NCI-H1105 (cell line): ENCODE measurements around the gene VGF.
"Not testable (repeated sequence)": the region's sequence is repeated elsewhere in the genome, so short reads cannot be mapped to it uniquely, and the experiment has no call there.

Experiments
- DNase-seq: peaks from one replicate; lab custom pipeline; 2025; lab: John Stamatoyannopoulos, UW

VGF gene

DNA sequence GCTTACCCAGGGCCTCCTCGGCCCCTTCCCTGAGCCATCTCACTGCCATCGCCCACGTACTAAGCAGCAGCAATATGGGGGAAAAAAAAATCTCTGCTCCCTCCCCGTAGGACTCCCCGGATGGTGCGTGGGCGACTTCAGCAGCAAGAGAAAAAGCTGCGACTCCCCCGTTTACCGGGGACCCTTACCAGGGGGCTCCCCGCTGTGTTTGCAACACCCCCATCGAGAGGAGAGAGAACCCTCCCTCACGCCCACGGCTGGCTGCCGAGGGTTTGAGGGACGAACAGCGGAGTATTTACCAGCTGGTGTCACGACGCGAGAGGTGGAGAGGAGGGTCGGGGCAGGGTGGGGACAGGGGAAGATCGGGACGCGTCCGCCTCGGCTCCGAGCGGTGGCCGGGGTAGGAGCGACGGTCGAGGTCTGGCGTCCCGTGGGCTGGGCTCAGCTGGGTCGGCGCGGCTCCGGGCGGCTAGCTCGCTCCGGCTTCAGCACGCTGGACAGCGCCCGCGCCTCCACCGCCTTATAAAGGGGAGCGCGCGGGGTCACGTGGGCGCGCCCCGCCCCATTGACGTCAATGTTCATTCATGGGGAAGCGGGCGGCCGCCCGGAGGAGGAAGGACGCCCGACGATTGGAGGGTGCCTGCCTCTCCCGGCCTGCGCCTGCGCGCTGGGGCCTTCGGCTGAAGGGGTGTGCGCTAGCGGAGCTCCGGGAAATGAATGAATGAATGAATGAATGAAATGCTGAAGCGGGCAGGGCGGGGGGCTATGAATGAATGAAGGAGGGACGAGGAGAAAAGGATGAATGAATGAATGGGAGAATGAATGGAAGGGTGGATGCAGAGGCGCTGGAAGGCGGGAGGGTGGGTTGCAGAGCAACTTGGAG is at the start of gene VGF:
Gene VGF (minus strand): TSS at position 495 of the 883 bp plus-strand sequence. CDS start 726 bp downstream, outside the sequence.
- peak; percentile 93 for DNase-seq

DNA sequence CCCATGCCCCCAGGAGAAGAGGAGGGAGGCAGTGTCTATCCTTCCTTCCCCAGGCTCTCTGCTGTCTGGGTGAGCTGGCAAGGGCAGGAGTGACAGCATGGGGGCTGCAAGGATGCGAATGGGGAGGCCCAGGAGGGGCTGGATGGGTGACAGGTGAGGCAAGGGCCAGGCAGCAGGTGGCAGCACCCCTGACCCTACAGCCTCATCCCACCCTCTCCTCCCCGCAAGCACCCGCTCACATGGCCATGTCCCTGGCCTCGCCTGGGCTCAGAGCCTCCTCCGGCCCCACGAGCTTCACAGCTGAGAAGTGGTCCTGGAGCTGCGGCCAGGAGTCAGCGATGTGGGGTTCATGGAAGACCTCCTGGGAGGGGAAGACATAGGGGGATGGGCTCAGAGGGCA is 46.6 kb upstream of the VGF start:
- no peak for DNase-seq

DNA sequence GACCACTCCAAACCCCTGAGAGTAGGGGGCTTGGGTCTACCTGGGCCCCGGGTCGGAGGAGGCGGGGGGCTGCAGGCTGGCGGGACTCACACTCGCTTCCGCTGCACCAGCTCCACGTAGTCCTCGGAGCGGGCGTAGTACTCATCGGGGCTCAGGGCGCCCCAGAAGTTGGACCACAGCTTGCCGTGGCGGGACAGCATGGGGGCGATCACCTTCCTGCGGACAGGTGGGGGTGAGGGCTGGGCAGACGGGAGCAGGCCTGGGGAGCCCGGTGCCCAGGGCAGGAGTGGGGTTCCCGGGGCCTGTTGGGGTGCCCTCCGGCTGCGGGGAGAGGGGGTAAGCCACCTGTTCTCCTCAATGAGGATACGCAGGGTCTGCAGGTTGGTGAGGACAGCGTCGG is 46.1 kb upstream of the VGF start:
- DNase-seq, result no peak

DNA sequence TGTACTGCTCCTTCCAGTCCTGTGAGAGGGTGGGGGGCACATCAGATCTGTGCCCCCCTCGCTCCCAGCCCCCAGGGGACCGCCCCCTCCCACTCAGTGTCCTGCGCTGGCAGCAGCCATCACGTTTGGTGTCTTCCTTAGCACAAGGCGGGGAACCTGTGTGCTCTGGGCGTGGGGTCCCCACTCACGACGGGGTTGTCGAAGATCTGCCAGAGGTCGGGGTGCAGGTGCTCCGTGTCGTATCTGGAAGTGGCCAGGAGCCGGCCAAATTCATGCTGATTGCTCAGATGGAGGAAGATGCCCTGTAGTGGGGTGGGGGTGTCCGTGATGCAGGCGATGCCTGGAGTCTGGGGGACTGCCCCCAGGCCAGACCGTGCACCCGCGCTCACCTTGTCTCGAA is 44.8 kb upstream of the VGF start:
- no peak for DNase-seq

DNA sequence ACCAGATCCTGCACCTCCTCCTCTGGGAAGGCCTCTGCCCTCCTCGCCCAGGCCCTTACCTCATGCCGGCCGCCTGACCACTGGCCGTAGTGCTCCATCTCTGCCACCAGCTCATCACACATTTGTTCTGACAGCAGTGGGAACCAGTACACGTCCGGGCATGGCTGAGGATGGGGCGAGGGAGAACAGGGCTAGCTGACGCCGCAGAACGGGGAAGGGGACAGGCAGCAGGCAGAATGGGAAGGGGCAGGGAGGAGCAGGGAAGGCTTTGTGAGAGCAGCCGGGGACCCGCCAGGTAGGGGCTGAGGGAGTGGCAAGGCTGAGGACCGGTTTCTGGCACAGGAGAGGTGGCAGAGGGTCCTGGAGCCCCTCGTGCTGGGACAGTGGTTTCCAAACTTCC is 43.4 kb upstream of the VGF start:
- no peak for DNase-seq

DNA sequence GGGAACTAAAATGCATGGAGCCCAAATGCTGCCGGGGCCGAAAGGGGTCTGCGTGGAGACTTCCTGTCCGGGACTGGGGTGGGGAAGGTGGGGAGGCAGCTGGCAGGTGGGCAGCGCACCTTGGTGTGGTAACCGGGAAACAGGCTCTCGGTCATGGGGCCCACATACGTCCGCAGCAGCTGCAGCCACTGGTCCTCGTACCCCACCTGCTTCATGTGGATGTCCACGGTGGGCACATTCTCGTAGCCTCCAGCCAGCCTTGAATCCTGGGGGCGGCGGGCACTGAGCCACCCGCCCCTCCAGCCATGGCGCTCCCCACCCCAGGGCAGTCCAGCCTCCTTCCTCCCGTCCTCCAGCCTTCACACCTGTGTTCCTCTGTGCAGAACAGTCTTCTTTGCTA is 42.1 kb upstream of the VGF start:
- DNase-seq, result no peak

DNA sequence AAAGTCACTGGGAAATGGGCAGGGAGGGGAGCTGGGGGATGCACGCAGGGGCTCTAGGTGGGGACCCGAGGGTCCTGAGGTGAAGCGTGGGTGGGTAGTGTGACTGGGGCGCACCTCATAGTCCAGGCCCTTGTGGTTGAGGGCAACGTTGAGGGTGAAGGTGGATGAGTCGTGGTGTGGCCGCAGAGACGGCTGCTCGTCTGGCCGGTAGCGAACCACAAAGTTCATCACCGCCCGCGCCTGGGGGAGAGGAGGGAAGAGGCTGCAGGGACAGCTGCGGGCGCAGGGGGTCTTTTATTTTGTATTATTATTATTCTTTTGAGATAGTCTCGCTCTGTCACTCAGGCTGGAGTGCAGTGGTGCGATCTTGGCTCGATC is 41.3 kb upstream of the VGF start:
- DNase-seq, result no peak

DNA sequence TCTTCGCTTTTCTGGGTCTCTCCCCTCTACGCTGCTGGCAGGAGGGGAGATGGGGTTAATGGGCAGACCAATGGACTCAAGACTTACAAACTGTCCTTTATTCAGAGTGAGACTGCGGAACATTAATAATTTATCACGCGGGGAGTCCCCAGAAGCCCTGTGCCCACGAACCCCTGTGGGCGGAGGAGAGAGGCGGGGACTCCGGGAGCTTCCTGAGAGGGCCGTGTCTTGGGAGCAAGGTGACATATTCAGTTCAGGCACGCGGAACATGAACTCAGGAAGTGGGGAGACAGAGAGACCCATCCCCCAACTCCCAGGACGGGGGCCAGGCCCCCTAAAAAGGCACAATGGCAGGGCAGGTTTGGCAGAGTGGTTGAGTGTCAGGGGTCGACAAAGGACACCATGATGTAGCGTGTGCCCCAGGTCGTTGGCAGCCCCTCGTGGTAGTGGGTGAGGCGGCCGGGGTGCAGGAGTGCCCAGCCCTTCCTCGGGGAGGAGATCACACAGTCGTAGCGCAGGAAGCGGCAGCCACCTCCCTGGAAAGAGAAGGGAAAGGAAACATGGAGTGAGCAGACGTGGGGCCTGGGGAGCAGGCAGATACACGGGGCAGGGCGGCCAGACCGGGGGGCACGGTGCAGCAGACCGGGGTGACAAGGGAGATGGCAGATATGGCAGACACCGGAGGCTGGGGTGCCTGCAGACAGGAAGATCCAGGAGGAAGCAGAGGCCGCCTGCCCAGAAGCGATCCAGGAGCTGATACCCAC is 40.7 kb upstream of the VGF start:
- DNase-seq, result no peak

DNA sequence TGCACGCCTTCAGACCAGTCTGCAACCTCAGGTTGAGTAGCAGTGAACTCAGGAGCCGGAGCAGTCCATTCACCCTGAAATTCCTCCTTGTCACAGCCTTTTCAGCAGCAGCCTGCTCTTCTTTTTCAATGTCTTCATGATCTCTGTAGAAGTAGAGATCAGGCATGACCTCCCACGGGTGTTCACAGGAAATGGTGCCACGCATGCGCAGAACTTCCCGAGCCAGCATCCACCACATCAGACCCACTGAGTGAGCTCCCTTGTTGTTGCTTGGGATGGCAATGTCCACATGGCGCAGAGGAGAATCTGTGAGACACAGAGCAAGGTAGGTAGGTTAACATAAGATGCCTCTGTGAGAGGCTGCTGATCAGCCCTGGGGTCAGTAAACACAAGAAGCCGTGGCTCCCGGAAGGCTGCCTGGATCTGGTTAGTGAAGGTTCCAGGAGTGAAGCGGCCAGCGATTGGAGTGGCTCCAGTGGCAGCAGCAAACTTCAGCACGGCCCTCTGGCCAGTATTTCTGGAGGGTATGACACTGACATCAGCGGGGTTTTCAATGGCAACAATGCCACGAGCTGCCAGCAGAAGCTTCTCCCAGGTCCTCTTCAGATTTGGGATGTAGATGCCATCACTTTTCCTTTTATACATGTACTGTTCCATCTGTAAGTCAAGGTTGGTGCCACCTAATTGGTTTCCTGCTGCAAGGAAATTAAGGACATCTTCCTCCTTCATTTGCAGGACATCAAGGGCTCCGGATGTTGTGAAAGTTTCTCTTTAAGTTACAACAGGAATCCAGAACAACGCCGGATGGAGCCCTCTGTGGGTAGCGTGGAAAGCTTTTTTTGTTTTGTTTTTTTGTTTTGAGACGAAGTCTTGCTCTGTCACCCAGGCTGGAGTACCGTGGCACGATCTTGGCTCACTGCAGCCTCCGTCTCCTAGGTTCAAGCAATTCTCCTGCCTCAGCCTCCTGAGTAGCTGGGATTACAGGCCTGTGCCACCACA is 38.7 kb upstream of the VGF start:
- not testable (repeated sequence) for DNase-seq

DNA sequence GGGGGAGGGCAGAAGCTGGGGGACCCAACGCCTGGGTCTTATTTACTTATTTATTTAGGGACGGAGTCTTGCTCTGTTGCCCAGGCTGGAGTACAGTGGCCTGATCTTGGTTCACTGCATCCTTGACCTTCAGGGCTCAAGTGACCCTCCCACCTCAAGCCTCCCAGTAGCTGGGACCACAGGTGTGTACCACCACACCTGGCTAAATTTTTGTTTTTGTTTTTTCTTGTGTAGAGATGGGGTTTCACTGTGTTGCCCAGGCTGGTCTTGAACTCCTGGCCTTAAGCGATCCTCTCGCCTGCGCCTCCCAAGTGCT is 37.2 kb upstream of the VGF start:
- no peak for DNase-seq

DNA sequence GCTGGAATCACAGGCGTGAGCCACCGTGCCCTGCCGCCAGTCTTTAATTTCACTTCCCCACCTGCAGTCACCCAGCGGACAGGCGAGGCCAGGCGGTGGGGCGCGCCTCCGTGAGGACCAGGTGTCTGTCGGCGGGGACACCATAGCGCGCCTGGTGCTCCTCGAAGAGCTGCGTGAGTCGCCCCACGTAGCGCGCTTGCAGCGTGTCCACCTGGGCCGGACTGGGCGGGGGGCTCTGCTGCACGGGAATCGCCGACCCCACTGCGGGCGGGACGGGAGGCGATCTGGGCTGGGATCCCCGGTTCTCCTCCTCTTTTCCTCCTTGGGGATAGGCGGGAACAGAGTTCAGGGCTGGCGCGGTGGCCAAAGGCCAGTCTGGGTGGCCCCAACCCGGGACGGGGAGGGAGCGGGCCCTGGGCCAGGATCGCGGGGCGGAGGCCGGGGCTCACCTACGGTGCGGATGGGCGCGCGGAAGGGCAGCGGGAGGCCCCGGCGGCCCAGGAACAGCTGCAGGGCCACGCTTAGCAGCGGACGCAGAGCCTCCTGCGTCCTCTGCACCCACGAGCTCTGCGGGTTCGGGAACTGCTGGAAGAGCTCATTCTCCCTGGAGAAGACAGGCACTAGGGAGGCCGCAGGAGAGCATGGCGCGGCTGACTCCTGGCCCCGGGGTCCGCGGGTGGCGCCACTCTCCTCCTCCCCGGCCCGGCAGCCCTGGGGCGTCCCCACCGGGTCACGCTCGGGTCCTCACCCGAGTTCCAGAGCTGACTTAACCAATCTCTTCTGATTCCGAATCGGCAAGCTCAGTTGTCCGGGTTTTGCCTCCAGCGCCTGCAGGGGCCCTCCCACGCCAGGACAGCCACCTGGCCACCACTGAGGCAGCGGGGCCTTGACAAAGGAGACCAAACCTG is 36.6 kb upstream of the VGF start:
- DNase-seq, result no peak

DNA sequence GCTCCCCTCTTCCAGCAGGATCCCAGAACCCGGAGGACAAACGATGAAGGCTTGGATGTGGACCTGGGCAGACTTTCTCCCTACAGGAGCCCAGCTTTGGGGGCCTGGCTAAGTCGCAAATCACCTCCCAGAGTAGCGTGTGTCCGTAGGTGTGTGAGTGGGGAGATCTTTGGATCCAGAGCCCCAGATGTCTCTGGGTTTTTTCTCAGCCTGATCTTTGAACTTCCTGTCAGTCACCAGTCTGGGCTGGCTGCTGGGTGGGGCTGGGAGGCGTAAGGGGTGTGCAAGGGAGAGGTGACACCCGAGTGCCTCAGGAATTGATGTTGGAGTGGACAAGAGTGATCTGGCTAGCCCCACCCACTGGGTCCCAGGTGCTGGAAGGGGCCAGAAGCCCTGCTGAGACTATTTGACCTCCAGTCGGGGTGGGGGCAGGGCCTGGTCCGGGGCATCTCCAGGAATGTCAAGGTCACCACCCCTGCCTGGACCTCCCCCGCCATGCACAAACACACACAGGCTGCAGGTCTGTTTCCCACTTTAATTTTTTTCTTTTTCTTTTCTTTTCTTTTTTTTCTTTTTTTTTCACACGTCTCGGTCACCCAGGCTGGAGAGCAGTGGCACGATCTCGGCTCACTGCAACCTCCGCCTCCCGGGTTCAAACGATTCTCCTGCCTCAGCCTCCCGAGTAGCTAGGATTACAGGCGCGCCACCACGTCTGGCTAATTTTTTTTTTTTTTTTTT is 35.7 kb upstream of the VGF start, which contains the start of gene MOGAT3:
Gene MOGAT3 (minus strand): TSS at position 175 of the 738 bp plus-strand sequence. CDS start 182 bp downstream, outside the sequence.
- no peak for DNase-seq

DNA sequence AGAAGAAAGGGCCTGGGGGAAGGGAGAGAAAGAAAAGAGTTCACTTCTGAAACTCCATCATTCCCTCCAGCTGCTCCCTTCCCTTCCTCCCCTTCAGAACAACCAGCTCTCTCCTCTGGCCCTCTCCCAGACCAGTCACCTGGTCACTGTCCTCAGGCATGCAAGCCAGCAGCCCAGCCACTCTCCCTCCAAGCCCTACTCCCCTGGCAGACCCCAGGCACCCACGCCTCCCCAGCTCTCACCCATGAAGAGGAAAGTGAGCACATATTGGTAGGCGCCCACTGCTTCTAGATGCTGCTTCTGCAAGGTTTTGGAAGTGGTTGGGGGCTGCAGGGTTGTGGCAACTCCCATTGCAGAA is 35.1 kb upstream of the VGF start:
- DNase-seq, result no peak

DNA sequence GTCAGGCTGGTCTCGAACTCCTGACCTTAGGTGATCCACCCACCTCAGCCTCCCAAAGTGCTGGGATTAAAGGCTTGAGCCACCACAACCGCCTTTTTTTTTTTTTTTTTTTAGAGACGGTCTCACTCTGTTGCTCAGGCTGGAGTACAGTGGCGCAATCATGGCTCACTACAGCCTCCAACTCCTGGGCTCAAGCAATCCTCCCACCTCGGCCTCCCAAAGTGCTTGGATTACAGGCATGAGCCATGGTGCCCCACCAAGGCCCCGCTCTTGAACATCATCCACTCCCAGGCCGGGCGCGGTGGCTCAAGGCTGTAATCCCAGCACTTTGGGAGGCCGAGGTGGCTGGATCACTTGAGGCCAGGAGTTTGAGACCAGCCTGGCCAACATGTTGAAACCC is 34.2 kb upstream of the VGF start:
- not testable (repeated sequence) for DNase-seq

DNA sequence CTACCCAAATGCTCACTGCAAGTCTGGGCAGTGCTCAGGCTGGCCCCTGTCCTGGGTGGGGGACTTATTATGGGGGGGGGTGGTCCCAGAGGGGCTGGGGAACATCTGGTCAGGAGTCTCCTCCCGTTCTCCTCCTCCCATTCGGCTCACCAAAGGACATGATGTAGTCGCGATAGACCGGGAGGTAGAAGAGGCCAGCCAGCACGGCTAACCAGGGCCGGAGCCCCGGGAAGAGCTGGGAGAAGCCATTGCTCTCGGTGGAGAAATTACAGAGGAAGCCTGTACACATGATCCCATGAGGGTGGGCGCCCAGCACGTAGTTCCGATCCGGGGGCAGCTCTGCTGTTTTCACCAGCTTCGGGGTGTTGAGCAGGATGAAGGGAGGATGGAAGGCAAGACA is 33.1 kb upstream of the VGF start:
- DNase-seq, result no peak

DNA sequence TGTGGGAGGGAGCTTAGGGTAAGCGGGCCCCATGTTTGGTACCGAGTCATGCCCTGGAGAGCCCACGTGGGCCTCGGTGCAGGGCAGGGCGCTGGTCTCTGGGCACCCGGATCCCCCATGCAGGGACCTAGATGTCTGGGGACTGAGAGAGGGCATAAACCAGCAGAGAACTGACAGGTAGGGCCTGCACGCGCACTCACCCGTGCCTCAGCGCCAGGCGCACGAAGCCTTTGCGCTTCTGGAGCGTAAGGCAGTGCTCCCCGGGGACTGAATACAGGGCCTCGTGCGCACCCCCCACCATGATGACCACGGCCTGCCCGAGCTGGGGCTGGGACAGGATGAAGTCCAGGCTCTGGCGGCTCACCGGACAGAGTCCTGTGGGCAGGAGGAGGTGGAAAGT is 32.6 kb upstream of the VGF start:
- no peak for DNase-seq

DNA sequence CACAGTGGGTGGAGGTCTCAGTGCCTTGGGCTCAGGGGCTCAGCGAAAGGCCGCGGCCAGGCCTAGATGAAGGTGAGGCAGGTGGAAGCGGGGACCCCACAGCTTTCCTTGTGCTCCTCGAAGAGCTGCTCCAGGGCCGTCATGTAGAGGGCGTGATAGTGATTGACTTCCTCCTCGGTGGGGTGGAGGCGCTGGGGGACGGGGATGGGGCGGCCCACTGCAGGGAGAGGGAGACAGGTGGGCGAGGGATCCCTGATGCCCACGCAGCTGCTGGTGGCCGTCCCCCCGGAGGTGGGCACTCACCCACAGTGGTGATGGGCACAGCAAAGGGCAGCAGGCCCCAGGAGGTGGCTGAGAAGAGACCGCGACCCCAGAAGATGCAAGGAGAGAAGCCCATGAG is 30.5 kb upstream of the VGF start:
- no peak for DNase-seq

DNA sequence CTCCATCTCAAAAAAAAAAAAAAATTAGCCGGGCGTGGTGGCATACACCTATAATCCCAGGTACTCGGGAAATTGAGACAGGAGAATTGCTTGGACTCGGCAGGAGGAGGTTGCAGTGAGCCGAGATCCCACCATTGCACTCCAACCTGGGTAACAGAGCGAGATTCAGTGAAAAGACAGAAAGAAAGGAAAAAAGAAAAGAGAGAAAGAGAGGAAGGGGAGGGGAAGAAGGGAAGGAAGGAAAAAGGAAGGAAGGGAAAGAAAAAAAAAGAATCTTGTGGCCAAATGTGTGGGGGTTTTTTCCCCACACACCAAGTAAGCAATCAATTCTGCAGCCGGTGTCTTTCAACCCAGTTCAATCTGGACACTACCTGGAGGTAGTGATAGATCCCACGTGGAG is 23.7 kb upstream of the VGF start:
- DNase-seq, result no peak

DNA sequence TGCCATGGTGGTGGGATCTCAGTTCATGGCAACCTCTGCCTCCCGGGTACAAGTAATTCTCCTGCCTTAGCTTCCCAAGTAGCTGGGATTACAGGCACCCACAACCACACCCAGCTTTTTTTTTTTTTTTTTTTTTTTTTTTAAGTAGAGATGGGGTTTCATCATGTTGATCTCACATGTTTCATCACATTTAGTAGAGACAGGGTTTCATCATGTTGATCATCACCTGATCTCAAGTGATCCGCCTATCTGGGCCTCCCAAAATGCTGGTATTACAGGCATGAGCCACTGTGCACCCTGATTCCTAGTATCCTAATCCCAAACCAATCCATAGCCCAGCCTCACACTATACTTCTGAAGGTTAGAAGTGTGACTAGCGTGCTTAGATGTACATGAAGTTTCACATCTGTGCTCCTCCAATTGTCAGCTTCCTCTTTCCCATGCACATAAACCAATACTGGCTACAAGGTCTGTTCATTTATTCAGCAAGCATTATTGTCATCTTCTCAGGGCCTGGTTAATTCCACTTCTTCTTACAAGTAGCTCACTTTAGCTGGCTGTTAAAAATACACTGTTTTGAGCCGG is 21.6 kb upstream of the VGF start:
- no peak for DNase-seq

DNA sequence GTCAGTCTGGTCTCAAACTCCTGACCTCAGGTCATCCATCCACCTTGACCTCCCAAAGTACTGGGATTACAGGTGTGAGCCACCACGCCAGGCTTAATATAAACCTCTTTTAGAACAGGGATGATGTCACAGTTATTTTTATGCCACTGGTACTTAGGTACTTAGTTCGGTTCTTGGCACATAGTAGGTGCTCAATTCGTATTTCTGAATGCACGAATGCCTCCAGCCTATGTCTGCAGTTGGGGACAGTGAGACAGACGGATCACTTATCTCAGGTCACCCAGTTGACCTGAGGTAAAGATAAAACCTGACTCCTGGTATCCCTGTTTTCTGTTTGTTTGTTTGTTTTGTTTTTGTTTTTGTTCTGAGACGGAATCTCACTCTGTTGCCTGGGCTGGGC is 20.8 kb upstream of the VGF start:
- no peak for DNase-seq
